Measurements from ENCODE around the gene CASQ1. TPM values are rescaled to one million over a fixed set of nuclear protein-coding genes. Genes with fewer than 3 reads are reported as not detected.

The CASQ1 gene
- total RNA-seq = 35.8 TPM

DNA sequence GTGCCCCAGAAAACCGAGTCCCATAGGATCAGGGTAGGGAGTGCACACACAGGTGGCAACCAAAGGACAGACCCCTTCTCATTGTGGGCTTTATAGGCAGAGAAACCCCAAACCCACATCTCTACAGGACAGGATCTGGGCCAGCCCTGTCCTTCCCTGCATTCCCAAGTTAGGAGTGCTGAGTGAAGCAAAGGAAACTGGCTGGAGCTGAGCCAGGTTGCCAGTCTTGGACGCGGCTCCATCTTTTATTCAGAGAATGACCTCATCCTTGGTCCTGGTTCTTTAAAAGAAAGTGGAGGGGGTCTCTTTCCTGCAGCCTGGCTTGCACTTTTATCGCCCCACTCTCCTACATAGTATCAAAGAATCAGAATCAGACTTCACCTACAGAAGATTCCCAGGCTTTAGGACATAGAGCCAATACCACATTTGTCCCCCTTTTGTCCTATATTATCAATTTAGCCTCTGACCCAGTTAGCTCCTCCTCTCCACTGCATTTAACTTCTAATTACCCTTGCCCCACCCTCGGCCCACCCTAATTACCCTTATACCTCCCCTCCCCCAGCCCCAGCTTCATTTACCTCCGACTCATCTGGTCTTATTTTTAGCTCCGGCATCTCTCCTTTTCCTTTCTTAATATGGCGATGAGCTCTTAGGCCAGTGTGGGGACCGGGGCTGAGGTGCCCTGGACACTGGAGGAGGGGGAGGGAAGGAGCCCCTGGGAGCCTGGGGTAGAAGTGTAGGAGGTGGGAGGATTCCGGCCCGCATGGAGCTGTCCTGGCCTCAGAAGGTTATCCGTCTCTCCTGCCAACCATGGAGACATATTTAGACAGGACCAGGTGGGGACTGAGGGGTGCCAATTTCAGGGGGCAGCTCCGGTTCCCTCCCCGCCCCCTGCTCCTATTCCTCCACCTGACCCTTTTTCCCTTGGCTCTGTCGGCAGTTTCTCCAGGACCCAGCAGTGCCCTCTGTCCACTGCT, at the start of gene CASQ1:
CASQ1 (plus strand) TSS at position 927 of the 977 bp plus-strand sequence. CDS start 177 bp downstream, outside the sequence.

DNA sequence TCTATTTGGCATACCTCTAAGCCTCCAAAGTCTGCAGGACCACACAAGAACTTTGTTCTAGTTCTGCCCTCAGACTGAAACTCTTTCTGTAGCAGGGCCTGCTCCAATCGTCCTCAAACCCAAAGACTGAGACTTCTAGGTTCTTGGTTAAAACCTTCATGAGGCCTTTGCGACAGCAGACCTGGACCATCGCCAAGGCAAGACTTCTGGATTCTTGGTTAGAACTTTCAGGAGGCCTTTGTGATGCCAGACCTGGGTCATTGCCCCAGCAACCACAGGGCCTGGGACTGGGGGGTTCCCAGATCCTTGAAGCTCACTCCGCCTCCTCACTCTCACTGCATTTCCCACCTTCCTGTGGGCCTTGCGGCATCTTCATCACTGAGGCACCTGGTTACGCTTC, 39.1 kb upstream of the CASQ1 start, which contains the start of gene ATP1A4:
ATP1A4 (plus strand) TSS at position 301 of the 400 bp plus-strand sequence. CDS start 438 bp downstream, outside the sequence.

DNA sequence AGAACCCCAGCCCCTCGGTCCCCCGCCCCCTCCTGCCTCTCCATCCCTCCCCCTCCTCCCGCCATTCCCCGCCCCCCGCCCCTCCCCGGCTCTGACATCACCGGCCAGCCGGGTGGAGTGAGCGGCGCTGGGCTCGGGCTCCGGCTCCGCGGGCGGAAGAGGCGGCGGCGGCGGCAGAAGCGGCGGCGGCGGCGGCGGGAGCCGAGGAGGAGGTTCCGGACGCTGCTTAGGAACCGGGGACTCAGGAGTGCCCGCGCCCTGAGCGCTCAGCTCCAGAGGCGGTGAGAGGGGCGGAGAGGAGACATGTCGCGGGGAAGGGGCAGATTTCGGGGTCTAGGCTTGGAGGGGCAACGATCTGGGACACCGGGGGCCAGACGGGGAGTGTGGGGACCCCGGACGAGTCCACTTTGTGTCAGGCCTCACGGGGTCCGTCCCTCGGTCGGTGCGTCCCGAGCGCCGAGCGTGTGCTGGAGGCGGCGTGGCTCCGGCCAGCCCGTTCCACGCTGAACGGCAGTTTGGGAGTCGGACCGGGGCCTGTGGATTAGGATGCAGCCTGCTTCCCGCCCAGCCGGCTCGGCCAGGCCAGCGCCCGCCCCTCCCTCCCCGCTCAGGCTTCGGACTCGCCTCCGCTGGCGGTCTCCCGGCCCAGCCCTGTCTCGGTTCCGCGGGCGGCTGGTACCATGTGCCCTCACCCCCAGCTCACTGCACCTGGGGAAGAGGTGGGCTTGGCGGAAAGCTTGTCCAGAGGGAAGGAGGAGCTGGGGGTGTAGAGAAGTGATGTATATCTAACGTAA, 15.1 kb downstream of the CASQ1 start, which contains the start of gene PEA15:
PEA15 (plus strand) TSS at position 143 of the 794 bp plus-strand sequence. CDS start 6,161 bp downstream, outside the sequence.

Other genes starting within 250 kb of the CASQ1 start
- gene IGSF9, start 245.0 kb upstream of the CASQ1 start, total RNA-seq = 63.3 TPM
- not detected for gene SLAMF9, start 236.3 kb upstream of the CASQ1 start, total RNA-seq
- 11.6 TPM for gene PIGM, start 158.6 kb upstream of the CASQ1 start, total RNA-seq
- 7.6 TPM for gene KCNJ10, start 120.4 kb upstream of the CASQ1 start, total RNA-seq
- 4.1 TPM for gene KCNJ9, start 109.0 kb upstream of the CASQ1 start, total RNA-seq
- gene IGSF8, start 92.0 kb upstream of the CASQ1 start, total RNA-seq = 37.5 TPM
- 50.0 TPM for gene ATP1A2, start 74.8 kb upstream of the CASQ1 start, total RNA-seq
- 0.60 TPM for gene ATP1A4, start 39.0 kb upstream of the CASQ1 start, total RNA-seq
- 215 TPM for gene PEA15, start 14.8 kb downstream of the CASQ1 start, total RNA-seq
- 186 TPM for gene DCAF8, start 72.0 kb downstream of the CASQ1 start, total RNA-seq
- 99.8 TPM for gene PEX19, start 94.6 kb downstream of the CASQ1 start, total RNA-seq
- gene COPA, start 152.7 kb downstream of the CASQ1 start, total RNA-seq = 156 TPM
- 81.4 TPM for gene NCSTN, start 152.8 kb downstream of the CASQ1 start, total RNA-seq
- 2.7 TPM for gene NHLH1, start 176.5 kb downstream of the CASQ1 start, total RNA-seq
- 15.2 TPM for gene VANGL2, start 210.0 kb downstream of the CASQ1 start, total RNA-seq

All from camera-type eye (tissue), 1 donor.